ENCODE measurements around the gene SLIT3. TPM values are rescaled to one million over a fixed set of nuclear protein-coding genes. Genes with fewer than 3 reads are reported as not detected.

The SLIT3 gene
- total RNA-seq, 1 donor from 2014 or later, result 31.8 TPM

GRCh38 chr5:168705321-168705720 lies 595.6 kb downstream of the SLIT3 start:
- no peaks in the 10 kb centered on the region for H3K9me3 Mint-ChIP-seq (ENCODE audit: unreplicated experiment)
- no peaks in the 10 kb centered on the region for H3K36me3 Mint-ChIP-seq (ENCODE audit: unreplicated experiment)
- H3K4me1 Mint-ChIP-seq (ENCODE audit: unreplicated experiment), result no peaks in the 10 kb centered on the region
- TF ChIP-seq, protein P1, sequence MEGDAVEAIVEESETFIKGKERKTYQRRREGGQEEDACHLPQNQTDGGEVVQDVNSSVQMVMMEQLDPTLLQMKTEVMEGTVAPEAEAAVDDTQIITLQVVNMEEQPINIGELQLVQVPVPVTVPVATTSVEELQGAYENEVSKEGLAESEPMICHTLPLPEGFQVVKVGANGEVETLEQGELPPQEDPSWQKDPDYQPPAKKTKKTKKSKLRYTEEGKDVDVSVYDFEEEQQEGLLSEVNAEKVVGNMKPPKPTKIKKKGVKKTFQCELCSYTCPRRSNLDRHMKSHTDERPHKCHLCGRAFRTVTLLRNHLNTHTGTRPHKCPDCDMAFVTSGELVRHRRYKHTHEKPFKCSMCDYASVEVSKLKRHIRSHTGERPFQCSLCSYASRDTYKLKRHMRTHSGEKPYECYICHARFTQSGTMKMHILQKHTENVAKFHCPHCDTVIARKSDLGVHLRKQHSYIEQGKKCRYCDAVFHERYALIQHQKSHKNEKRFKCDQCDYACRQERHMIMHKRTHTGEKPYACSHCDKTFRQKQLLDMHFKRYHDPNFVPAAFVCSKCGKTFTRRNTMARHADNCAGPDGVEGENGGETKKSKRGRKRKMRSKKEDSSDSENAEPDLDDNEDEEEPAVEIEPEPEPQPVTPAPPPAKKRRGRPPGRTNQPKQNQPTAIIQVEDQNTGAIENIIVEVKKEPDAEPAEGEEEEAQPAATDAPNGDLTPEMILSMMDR (IDR thresholded peaks at IDR 0.05), result no peak
- no peak overlapping the region for H3K27ac Mint-ChIP-seq (ENCODE audit: unreplicated experiment)
- no peaks in the 10 kb centered on the region for H3K27me3 Mint-ChIP-seq (ENCODE audit: unreplicated experiment)
- no peak for DNase-seq (ENCODE audit: extremely low spot score, unreplicated experiment)
- H3K4me3 Mint-ChIP-seq (ENCODE audit: unreplicated experiment), result no peak overlapping the region

- DNase-seq (ENCODE audit: extremely low spot score, unreplicated experiment), result no peak
- TF ChIP-seq, protein P1 (IDR thresholded peaks at IDR 0.05), result no peak
- peaks cover 4% of the 10 kb centered on the region for H3K4me1 Mint-ChIP-seq (ENCODE audit: unreplicated experiment)
- H3K27me3 Mint-ChIP-seq (ENCODE audit: unreplicated experiment), result no peaks in the 10 kb centered on the region
- no peaks in the 10 kb centered on the region for H3K9me3 Mint-ChIP-seq (ENCODE audit: unreplicated experiment)
- H3K36me3 Mint-ChIP-seq (ENCODE audit: unreplicated experiment), result peaks cover under 1% of the 10 kb centered on the region
- no peak overlapping the region for H3K4me3 Mint-ChIP-seq (ENCODE audit: unreplicated experiment)
- no peak overlapping the region for H3K27ac Mint-ChIP-seq (ENCODE audit: unreplicated experiment)
Measured at GRCh38 chr5:168702511-168702910, 598.4 kb downstream of the SLIT3 start.

DNA sequence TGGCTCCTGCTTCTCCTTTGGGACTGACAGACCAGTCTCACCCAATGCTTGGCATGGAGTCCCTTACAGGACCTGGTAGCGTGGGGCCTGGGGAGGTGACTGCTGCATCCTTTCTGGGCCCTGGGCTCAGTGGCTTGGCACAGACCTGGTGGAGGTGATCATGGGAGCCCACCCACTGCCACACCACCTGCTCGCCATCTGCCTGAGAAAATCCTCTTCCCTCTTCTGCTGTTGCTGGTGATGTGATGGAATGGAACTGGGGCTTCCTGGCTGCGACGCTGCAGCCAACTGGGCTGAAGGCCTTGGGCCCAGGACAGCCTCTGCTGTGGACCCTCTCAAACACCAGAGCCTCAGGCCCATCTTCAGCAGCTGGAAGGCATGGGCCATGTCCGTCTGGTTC lies 599.3 kb downstream of the SLIT3 start:
- Mint-ChIP-seq H3K4me3 (ENCODE audit: unreplicated experiment) (no peak overlapping the region), H3K27ac (ENCODE audit: unreplicated experiment) (no peak overlapping the region), H3K27me3 (ENCODE audit: unreplicated experiment) (no peaks in the 10 kb centered on the region), H3K36me3 (ENCODE audit: unreplicated experiment) (peaks cover 6% of the 10 kb centered on the region), H3K4me1 (ENCODE audit: unreplicated experiment) (peaks cover 8% of the 10 kb centered on the region), H3K9me3 (ENCODE audit: unreplicated experiment) (no peaks in the 10 kb centered on the region)
- TF ChIP-seq, protein P1 (IDR thresholded peaks at IDR 0.05), result no peak
- DNase-seq (ENCODE audit: extremely low spot score, unreplicated experiment), result no peak

- no peaks in the 10 kb centered on the region for H3K27me3 Mint-ChIP-seq (ENCODE audit: unreplicated experiment)
- H3K36me3 Mint-ChIP-seq (ENCODE audit: unreplicated experiment), result peaks cover 11% of the 10 kb centered on the region
- peaks cover 12% of the 10 kb centered on the region for H3K4me1 Mint-ChIP-seq (ENCODE audit: unreplicated experiment)
- TF ChIP-seq, protein P1 (IDR thresholded peaks at IDR 0.05), result no peak
- no peak for DNase-seq (ENCODE audit: extremely low spot score, unreplicated experiment)
- no peaks in the 10 kb centered on the region for H3K9me3 Mint-ChIP-seq (ENCODE audit: unreplicated experiment)
- no peak overlapping the region for H3K4me3 Mint-ChIP-seq (ENCODE audit: unreplicated experiment)
- H3K27ac Mint-ChIP-seq (ENCODE audit: unreplicated experiment), result no peak overlapping the region
Measured at GRCh38 chr5:168699002-168699401, 601.9 kb downstream of the SLIT3 start.

DNA sequence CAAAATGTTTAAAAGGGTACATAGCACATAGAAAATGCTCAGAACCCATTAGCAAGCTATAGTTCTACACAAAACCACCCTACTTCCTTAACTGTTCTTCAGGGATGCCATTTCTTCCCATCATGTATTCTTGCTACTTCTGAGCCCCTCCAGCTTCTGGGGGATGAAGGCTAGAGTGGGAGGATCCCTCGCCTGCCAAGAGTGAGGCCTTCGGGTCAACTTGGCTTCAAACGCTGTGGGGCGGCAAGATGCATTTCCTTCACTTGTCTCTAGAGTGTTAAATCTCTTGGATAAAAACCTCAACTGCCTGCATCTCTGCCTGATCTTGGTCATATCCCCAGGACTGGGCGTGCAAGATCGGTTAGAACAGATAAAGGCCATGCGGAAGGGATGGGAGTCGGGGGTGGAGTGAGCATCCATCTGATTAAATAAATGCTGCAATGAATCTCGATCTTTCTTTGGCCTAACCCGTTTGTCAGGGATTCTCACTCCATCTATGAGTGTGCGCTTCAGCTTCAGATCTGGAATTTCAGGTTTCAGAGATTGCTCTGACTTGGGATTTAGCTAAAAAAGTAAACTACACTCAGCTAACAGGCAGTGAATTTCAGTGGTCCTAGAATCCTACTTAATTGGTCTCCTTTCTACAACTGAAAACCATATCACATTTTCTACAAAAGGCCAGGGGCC lies 603.8 kb downstream of the SLIT3 start:
- Mint-ChIP-seq H3K4me3 (ENCODE audit: unreplicated experiment) (no peak overlapping the region), H3K4me1 (ENCODE audit: unreplicated experiment) (peaks cover 12% of the 10 kb centered on the region), H3K36me3 (ENCODE audit: unreplicated experiment) (peaks cover 11% of the 10 kb centered on the region), H3K27ac (ENCODE audit: unreplicated experiment) (no peak overlapping the region), H3K9me3 (ENCODE audit: unreplicated experiment) (no peaks in the 10 kb centered on the region), H3K27me3 (ENCODE audit: unreplicated experiment) (no peaks in the 10 kb centered on the region)
- no peak for DNase-seq (ENCODE audit: extremely low spot score, unreplicated experiment)
- TF ChIP-seq, protein P1 (IDR thresholded peaks at IDR 0.05), result no peak
